ENCODE results near the gene CCDC120. TPM values are rescaled to one million over a fixed set of nuclear protein-coding genes. Genes with fewer than 3 reads are reported as not detected.

The CCDC120 gene
- total RNA-seq, 4 donors from 2014 or later: 0.07 to 0.55 (median 0.40) TPM

GRCh38 chrX:49067285-49068120 is 8.7 kb downstream of the CCDC120 start:
- intact Hi-C loops (cut with DNase I; ENCODE audit: low total_unique reads): no loop called here
- no peak for TF ChIP-seq POLR2A (IDR thresholded peaks at IDR 0.05)
- TF ChIP-seq CTCF (IDR thresholded peaks at IDR 0.05 in 4 of 5, conservative IDR thresholded peaks at IDR 0.05 in 1 of 5): no peak
- in situ Hi-C loops (cut with MboI; ENCODE audit: low sequenced_read_pairs in 4 of 4): no loop called here

GRCh38 chrX:49069038-49069437 is 10.2 kb downstream of the CCDC120 start:
- intact Hi-C loops (cut with DNase I; ENCODE audit: low total_unique reads) (no loop called here), in situ Hi-C loops (cut with MboI; ENCODE audit: low sequenced_read_pairs in 4 of 4) (no loop called here)
- Histone ChIP-seq H3K27me3 (no peaks in the 10 kb centered on the region), H3K4me3 (no peak overlapping the region), H3K4me1 (peaks cover 8 to 10% of the 10 kb centered on the region in 2 donors), H3K36me3 (no peaks in the 10 kb centered on the region), H3K9me3 (no peaks in the 10 kb centered on the region), H3K27ac (no peak overlapping the region)
- TF ChIP-seq CTCF (IDR thresholded peaks at IDR 0.05 in 4 of 5, conservative IDR thresholded peaks at IDR 0.05 in 1 of 5) (no peak), POLR2A (IDR thresholded peaks at IDR 0.05) (no peak)
- DNase-seq (no peak), ATAC-seq (no peak)

More at GRCh38 chrX:49067285-49068120, 8.7 kb downstream of the CCDC120 start:
- no peaks in the 10 kb centered on the region for H3K4me1 ChIP-seq
- no peak overlapping the region for H3K27ac ChIP-seq
- no peak overlapping the region for H3K4me3 ChIP-seq
- H3K27me3 ChIP-seq: no peaks in the 10 kb centered on the region
- H3K36me3 ChIP-seq: no peaks in the 10 kb centered on the region
- ATAC-seq (no peak), DNase-seq (no peak)
- H3K9me3 ChIP-seq: no peaks in the 10 kb centered on the region

- Histone ChIP-seq H3K4me1 (peaks cover 8 to 17% of the 10 kb centered on the region in 2 donors), H3K36me3 (peaks cover 0 to 2% of the 10 kb centered on the region in 2 donors), H3K4me3 (no peak overlapping the region), H3K27ac (no peak overlapping the region), H3K27me3 (no peaks in the 10 kb centered on the region), H3K9me3 (no peaks in the 10 kb centered on the region)
- DNase-seq (no peak), ATAC-seq (no peak)
- intact Hi-C loops (cut with DNase I; ENCODE audit: low total_unique reads) (no loop called here), in situ Hi-C loops (cut with MboI; ENCODE audit: low sequenced_read_pairs in 4 of 4) (no loop called here)
- no peak for TF ChIP-seq POLR2A (IDR thresholded peaks at IDR 0.05)
- no peak for TF ChIP-seq CTCF (IDR thresholded peaks at IDR 0.05 in 4 of 5, conservative IDR thresholded peaks at IDR 0.05 in 1 of 5)
These were observed 12.2 kb downstream of the CCDC120 start for GRCh38 chrX:49070988-49071387.

- DNase-seq: peak; percentile 7 to 57
- no peaks in the 10 kb centered on the region for H3K27me3 ChIP-seq
- in situ Hi-C loops (cut with MboI; ENCODE audit: low sequenced_read_pairs in 4 of 4) (no loop called here), intact Hi-C loops (cut with DNase I; ENCODE audit: low total_unique reads) (no loop called here)
- no peaks in the 10 kb centered on the region for H3K9me3 ChIP-seq
- ATAC-seq: no peak
- peak overlapping the region in 1 of 4 donors; percentile 18 for H3K27ac ChIP-seq
- TF ChIP-seq POLR2A (IDR thresholded peaks at IDR 0.05) (no peak), CTCF (IDR thresholded peaks at IDR 0.05 in 4 of 5, conservative IDR thresholded peaks at IDR 0.05 in 1 of 5) (no peak)
- peak overlapping the region in 3 of 4 donors; percentile 9 to 30 (median 13) for H3K4me3 ChIP-seq
- H3K4me1 ChIP-seq: peaks cover 8 to 17% of the 10 kb centered on the region in 2 donors
- peaks cover 0 to 13% of the 10 kb centered on the region in 2 donors for H3K36me3 ChIP-seq
These were observed 13.3 kb downstream of the CCDC120 start for GRCh38 chrX:49071877-49072711.

Data from gastrocnemius medialis (tissue), 4 donors.